GDM1 (cell line): ENCODE measurements around the gene ZNF837.
A peak's percentile ranks its signal among the peaks of the same experiment; 100 is the strongest.
"Not testable (repeated sequence)": the region's sequence is repeated elsewhere in the genome, so short reads cannot be mapped to it uniquely, and the experiment has no call there.

ENCODE experiments used
- DNase-seq: peaks from one replicate; lab custom pipeline; 2025; lab: John Stamatoyannopoulos, UW

Gene ZNF837

GRCh38 chr19:58396691-58397532 is 16.1 kb upstream of the ZNF837 start:
- DNase-seq, result no peak

GRCh38 chr19:58395979-58396627 is 15.3 kb upstream of the ZNF837 start:
- DNase-seq, result no peak

- DNase-seq, result no peak
These were observed 14.6 kb upstream of the ZNF837 start, which contains the start of gene RNF225 for GRCh38 chr19:58395220-58395978. TSS of gene RNF225 (plus strand) at chr19:58395656. CDS start at chr19:58396090, 434 bp downstream.

GRCh38 chr19:58394821-58395219 is 14.0 kb upstream of the ZNF837 start:
- no peak for DNase-seq

- no peak for DNase-seq
These were observed 12.8 kb upstream of the ZNF837 start for GRCh38 chr19:58393725-58394033.

GRCh38 chr19:58392945-58393724 is 12.3 kb upstream of the ZNF837 start:
- DNase-seq, result no peak

GRCh38 chr19:58388175-58388526 is 7.3 kb upstream of the ZNF837 start:
- DNase-seq, result no peak

- no peak for DNase-seq
These were observed 6.7 kb upstream of the ZNF837 start for GRCh38 chr19:58387338-58388174.

- peak; percentile 95 for DNase-seq
These were observed 5.9 kb upstream of the ZNF837 start, which contains the start of gene RPS5 for GRCh38 chr19:58386576-58387337. TSS of gene RPS5 (plus strand) at chr19:58387269. CDS start at chr19:58388138, 869 bp downstream.

- no peak for DNase-seq
These were observed 5.2 kb upstream of the ZNF837 start for GRCh38 chr19:58385891-58386575.

- DNase-seq, result no peak
These were observed 4.6 kb upstream of the ZNF837 start for GRCh38 chr19:58385313-58385890.

GRCh38 chr19:58382997-58383603 is 2.3 kb upstream of the ZNF837 start:
- no peak for DNase-seq

- DNase-seq, result no peak
These were observed 806 bp upstream of the ZNF837 start for GRCh38 chr19:58381460-58382212.

GRCh38 chr19:58380037-58380661 is 681 bp downstream of the ZNF837 start:
- DNase-seq, result no peak

- no peak for DNase-seq
These were observed 1.6 kb downstream of the ZNF837 start for GRCh38 chr19:58379246-58379645.

- not testable (repeated sequence) for DNase-seq
These were observed 4.1 kb downstream of the ZNF837 start for GRCh38 chr19:58376724-58377123.

GRCh38 chr19:58374200-58374599 is 6.6 kb downstream of the ZNF837 start:
- DNase-seq, result no peak
